Measurements from ENCODE around the gene AP5B1.

Gene AP5B1, protein sequence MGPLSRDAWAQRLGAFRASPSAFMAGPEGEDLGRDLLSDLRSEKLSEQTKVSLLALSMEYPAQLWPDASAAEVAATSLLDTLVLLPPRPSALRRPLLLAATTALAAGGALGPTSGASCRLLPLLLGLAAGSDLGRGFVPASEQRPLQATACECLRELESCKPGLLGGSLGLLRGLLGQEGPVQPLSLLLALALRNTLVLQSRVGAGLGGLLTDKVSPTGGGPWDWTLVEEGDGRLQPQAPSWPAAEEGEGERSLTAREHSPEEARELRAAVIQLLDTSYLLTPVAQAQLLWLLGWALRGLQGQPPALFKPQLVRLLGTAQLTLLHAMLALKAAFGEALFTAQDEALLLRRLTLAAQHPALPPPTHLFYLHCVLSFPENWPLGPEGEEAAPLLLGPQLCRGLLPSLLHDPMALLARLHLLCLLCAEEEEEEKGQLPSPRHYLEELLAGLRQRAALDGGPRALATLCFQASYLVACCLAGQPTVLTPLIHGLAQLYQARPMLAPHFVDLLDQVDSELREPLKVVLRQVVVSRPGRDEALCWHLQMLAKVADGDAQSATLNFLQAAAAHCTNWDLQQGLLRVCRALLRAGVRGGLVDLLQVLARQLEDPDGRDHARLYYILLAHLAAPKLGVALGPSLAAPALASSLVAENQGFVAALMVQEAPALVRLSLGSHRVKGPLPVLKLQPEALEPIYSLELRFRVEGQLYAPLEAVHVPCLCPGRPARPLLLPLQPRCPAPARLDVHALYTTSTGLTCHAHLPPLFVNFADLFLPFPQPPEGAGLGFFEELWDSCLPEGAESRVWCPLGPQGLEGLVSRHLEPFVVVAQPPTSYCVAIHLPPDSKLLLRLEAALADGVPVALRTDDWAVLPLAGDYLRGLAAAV

GRCh38 chr11:65780770-65781151, at the start of gene AP5B1:
Gene AP5B1, minus strand, starts transcription at chr11:65780976. Its CDS starts 385 bp downstream, at chr11:65780591.
- DNase-seq, result peak; percentile 49

DNA sequence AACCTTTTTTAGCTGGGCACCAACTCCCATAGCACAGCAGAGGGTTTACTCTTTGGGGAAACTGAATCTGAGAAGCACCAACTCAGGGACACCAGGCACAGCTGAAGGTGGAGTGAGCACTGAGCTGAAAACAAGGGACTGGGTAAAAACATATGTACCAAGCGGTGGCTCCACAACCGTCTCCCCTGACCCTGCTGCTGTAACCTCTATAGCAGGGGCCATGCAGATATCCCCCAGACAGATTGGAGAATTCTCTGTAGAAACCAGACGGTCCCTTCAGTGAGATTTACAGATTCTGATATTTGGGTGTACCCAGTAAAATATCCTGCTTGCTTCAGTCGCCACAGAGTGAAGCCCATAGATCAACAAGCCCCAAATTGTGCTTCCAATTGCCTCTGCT, 48.7 kb upstream of the AP5B1 start:
- DNase-seq, result no peak

- no peak for DNase-seq
These were observed 46.4 kb upstream of the AP5B1 start for GRCh38 chr11:65826984-65827735.

- DNase-seq, result no peak
These were observed 42.2 kb upstream of the AP5B1 start for GRCh38 chr11:65822776-65823528.

GRCh38 chr11:65821107-65821506, 40.3 kb upstream of the AP5B1 start:
- no peak for DNase-seq

DNA sequence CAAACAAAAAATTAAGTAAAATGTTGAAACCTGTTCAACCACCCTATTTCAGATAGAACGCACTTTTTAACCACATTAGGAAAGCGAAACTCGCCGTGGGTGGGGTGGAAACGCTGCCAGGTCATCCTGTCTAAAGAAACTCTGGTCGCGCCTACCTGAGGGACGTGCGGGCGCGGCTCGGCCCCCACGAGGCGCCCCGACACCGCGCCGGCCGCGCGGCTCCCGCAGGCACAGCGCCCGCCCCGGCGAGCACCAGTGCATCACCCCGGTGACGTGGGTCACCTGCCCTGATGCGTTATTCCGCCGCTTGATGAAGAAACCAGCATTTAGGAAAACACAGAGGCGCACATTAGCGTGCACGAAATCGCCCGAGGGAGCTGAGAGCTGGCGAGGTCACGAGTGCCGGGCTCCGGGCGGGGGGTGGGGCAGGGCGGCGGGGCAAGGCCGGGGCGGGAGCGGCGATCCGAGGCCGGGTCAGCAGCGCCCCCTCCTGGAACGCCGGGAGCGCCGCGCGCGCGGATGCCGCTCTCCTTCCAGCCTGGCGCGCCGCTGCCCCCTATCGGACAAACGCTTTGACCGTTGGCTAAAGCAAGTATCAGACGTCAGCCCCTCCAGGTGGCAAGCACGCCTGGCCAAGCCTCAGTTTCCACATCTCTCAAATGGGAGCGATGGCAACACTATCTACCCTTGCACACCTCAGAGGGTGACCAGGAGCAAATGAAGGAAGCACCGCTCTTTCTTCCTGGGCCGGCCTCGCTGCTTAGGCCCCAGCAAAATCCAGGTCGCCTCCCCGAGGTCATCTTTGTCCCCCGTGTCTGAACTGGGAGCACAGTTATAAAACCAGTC, 37.3 kb upstream of the AP5B1 start:
- peak; percentile 77 for DNase-seq

GRCh38 chr11:65817312-65817834, 36.6 kb upstream of the AP5B1 start:
- peak; percentile 23 for DNase-seq

GRCh38 chr11:65816696-65817095, 35.9 kb upstream of the AP5B1 start:
- no peak for DNase-seq

- no peak for DNase-seq
These were observed 34.3 kb upstream of the AP5B1 start for GRCh38 chr11:65814986-65815565.

DNA sequence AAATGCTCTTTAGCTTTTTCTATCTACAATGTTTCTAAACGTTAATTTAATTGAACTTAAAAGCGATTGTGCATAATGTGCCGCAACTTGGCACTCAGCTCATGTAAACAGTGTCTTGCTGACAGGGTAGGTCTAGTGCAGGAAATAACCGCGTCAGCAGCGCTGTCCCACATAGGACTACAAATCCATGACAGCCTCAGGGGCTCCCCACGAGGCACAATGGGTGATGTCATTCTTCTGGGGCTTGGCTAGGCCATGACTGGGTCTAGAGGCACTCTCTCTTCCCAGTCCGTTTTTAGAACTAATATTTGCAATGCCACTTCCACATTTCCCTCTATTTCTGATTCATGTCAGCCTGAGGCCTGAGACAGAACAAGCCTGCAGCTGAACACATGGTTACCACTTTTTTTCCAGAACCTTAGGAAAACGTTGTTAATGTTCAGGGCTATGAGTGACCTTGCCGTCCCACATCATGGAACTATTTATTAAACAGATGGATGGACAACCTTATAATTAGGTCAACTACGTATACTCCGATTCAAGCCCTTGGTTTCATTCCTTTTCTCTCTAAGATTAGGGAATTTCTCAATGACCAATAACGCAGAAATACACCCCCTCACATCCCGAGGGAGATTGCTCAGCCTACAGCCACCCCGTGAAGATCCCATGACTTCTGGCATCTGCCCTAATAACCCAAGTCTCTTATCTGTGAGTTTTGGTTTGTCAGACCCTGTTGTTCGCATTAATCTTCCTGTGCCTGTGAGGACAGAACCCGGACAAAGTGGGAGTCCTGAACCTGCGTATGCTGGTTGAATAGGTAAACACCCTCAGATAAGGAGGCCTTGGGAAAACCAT, 33.6 kb upstream of the AP5B1 start:
- no peak for DNase-seq

DNA sequence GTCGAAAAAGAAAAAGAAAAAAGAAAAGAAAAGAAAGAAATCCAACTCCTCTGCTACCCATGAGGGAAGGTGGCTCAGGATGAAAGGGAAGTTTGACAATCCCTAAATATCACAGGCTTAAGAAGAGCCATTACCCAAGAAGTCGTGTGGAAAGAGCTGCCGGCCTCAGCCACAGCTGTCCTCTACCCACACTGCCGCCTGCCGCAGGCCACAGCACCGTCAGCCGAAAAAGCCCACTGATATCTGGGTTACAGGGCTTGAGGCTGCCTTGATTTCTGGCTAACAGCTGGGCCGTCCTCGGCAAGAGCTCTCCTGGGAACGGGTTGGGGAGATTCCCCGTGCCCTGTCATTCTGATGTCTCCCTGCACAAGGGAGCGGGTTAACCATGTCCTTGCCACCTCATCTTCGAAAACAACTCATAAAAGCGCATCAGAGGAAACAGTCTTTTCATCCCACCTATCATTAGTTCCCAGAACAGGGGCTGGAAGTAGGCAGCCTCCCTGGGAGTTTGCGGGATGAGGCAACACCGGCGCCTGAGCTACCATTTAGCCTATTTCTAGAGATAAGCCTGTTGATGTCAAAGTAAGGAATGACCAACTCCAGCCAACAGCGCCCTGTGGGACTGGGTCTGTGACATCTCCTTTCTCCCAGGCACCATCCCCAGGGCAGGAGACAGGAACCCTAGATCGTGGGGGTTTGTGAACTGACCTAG, 31.1 kb upstream of the AP5B1 start:
- no peak for DNase-seq

DNA sequence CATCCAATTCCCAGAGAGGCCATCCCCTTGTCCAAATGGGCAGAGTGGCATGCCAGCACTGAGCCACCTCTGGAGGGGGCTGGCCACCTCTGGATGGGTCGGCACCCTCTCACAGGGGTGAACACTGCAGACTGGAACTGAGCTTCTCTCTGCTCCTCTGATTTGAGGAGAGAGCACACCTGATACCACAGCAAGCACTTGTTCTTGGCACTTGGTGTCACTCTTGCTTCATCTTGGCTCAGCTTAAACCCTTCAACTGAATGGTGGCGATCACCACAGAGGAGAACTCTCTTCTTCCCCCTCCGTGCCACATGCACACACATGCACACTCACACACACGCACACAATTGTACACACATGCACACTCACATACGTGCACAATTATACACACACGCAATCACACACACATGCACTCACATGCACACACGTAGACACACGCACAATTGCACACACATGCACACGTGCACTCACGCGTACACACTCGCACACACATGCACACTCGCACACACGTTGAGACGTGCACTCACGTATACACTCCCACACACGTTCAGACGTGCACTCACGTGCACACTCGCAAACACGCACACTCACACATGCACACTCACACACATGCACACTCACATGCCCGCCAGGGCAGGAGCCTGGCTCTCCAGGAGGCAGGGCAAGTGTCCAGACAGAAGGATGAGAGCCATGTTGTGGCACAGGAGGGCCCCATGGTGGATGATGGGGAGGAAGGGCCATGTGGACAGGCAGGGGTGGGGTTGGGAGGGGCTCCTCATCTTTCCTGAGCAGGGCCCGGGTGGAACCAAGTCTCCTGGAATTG, 29.5 kb upstream of the AP5B1 start:
- no peak for DNase-seq

- no peak for DNase-seq
These were observed 28.7 kb upstream of the AP5B1 start for GRCh38 chr11:65809496-65809895.

DNA sequence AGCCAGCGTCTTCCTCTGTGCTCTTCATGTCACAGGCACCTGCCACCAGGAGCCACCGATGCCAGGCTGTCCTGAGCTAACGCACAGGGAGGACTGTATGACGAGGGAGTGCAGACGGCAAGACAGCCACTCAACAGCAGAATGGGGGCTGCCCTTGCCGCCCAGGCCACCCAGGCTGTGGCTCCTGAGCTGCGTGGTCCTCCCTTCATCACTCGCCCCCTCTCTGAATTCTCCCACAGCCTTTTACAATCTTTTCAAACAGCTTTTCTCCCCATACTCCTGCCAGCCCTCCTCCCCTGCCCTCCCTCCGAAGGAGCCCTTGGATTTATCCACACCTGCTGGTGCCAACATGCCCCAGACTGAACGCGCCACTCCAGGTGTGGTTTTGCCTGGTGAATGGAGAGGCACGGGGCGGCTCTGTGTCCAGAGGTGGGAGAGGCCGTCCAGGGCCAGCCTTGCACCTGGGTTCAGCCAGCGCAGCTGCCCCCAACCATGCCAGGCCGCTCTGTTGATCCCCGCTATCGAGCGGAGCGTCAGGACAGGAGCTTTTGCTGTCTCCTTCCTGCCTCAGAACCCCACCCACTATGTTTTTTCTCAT, 28.1 kb upstream of the AP5B1 start:
- DNase-seq, result no peak

GRCh38 chr11:65806979-65807378, 26.2 kb upstream of the AP5B1 start:
- DNase-seq, result no peak

DNA sequence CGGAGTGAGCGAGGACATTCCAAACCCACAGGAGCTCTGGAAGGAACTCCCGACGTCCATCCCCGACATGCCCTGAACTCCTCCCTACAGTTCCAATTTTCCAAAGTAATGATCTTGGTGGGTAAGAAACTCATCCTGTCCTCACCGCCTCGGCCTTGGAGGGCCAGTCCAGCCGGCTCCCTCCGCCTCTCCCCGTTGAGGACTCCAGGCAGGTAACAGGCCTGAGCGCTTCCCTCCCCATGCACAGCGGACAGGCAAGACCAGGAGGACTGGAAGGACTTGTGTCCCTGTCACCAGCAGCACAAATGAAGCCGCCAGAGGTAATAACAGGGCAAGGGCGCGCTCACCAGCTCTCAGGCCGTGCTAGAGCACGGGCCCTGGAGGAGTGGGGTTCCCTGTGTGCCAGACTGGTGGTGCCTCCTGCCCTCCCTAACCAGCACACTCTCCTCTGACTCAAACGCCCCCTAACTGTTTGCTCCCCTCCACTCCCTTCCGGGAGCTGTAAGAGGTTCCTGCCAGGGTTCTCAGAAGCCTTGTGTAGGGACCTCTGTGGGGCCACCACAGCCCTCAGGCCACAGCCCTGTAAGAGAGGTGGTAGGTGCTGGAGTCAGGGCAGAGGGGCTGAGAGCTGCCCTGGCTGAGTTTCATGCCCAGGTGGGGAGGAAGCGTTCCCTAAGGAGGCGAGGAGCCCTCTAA, 23.2 kb upstream of the AP5B1 start:
- no peak for DNase-seq

- no peak for DNase-seq
These were observed 22.1 kb upstream of the AP5B1 start for GRCh38 chr11:65802841-65803240.

All from fibroblast of skin of right quadriceps (primary cell).